Measurements from ENCODE around the gene HSPG2. TPM values are rescaled to one million over a fixed set of nuclear protein-coding genes. Genes with fewer than 3 reads are reported as not detected.

HSPG2 gene
- polyA plus RNA-seq, 1 donor from 2014 or later: 0.79 TPM

- no peaks in the 10 kb centered on the region for H3K27me3 ChIP-seq (ENCODE audit: insufficient read depth, low read depth, low read length)
- TF ChIP-seq RAD21 (conservative IDR thresholded peaks at IDR 0.05) (no peak), EZH2 (IDR thresholded peaks at IDR 0.05; ENCODE audit: borderline replicate concordance, insufficient read depth, low read length, poor library complexity, severe bottlenecking) (no peak), CTCF (IDR thresholded peaks at IDR 0.05; ENCODE audit: poor library complexity, severe bottlenecking) (no peak), POLR2AphosphoS5 (IDR thresholded peaks at IDR 0.05) (no peak), MXI1 (conservative IDR thresholded peaks at IDR 0.05; ENCODE audit: poor library complexity, severe bottlenecking) (no peak), EP300 (conservative IDR thresholded peaks at IDR 0.05; ENCODE audit: poor library complexity, severe bottlenecking) (no peak), SMC3 (conservative IDR thresholded peaks at IDR 0.05; ENCODE audit: poor library complexity) (no peak), TAF1 (IDR thresholded peaks at IDR 0.05; ENCODE audit: low read depth) (no peak)
- TF ChIP-seq, protein P1, sequence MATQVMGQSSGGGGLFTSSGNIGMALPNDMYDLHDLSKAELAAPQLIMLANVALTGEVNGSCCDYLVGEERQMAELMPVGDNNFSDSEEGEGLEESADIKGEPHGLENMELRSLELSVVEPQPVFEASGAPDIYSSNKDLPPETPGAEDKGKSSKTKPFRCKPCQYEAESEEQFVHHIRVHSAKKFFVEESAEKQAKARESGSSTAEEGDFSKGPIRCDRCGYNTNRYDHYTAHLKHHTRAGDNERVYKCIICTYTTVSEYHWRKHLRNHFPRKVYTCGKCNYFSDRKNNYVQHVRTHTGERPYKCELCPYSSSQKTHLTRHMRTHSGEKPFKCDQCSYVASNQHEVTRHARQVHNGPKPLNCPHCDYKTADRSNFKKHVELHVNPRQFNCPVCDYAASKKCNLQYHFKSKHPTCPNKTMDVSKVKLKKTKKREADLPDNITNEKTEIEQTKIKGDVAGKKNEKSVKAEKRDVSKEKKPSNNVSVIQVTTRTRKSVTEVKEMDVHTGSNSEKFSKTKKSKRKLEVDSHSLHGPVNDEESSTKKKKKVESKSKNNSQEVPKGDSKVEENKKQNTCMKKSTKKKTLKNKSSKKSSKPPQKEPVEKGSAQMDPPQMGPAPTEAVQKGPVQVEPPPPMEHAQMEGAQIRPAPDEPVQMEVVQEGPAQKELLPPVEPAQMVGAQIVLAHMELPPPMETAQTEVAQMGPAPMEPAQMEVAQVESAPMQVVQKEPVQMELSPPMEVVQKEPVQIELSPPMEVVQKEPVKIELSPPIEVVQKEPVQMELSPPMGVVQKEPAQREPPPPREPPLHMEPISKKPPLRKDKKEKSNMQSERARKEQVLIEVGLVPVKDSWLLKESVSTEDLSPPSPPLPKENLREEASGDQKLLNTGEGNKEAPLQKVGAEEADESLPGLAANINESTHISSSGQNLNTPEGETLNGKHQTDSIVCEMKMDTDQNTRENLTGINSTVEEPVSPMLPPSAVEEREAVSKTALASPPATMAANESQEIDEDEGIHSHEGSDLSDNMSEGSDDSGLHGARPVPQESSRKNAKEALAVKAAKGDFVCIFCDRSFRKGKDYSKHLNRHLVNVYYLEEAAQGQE (IDR thresholded peaks at IDR 0.05; ENCODE audit: borderline replicate concordance): no peak
Observed at GRCh38 chr1:21952786-21953520, 15.8 kb upstream of the HSPG2 start.

DNA sequence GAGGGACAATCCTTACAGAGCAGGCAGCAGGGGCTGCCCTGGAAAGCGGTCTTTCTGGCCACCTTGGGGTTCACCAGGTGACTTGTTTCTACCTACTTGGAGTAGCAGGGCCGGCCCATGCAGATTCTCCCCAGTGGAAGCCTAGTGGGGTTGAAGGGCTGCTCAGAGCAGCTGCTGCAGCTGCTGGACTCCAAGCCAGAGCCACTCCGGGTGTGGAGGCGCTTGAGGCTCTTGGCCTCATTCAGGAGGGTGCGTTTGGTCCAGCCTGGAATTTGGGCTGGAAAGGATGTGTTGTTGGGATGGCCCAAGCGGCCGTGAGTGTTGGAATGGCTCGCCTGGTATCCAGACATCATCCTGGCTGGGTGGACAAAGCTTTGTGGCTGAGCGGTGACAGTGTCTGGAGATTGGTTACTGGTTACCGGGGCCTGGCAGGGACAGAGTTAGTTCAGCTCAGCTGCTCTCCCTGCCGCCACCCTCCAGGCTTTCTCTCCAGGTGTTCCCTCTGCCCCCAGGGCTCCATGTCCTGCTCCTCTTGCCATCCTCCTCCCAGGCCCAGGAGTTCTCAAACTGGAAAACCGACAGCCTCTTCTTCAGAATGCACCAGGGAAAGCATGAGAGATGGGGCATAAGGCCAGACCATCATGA is 14.2 kb upstream of the HSPG2 start:
- Histone ChIP-seq H2AFZ (ENCODE audit: low read depth, low read length) (no peak overlapping the region), H3K79me2 (replicated peaks; ENCODE audit: insufficient read depth, low read length) (no peaks in the 10 kb centered on the region), H4K20me1 (ENCODE audit: insufficient read depth) (no peaks in the 10 kb centered on the region), H3F3A (ENCODE audit: insufficient read depth, low read length, poor library complexity, severe bottlenecking) (no peaks in the 10 kb centered on the region), H3K4me3 (ENCODE audit: low read length) (no peak overlapping the region), H3K36me3 (ENCODE audit: insufficient read depth, low read length) (no peaks in the 10 kb centered on the region), H3K27me3 (ENCODE audit: insufficient read depth, low read depth, low read length) (no peaks in the 10 kb centered on the region), H3K4me2 (ENCODE audit: low read length) (no peak overlapping the region), H3K27ac (ENCODE audit: low read length) (no peak overlapping the region), H3K9me3 (ENCODE audit: low read length) (no peaks in the 10 kb centered on the region), H3K9ac (ENCODE audit: low read length) (no peak overlapping the region), H3K9me2 (ENCODE audit: insufficient read depth, low read length) (no peaks in the 10 kb centered on the region)
- TF ChIP-seq SMC3 (conservative IDR thresholded peaks at IDR 0.05; ENCODE audit: poor library complexity) (no peak), TAF1 (IDR thresholded peaks at IDR 0.05; ENCODE audit: low read depth) (no peak), CTCF (IDR thresholded peaks at IDR 0.05; ENCODE audit: poor library complexity, severe bottlenecking) (no peak)

More at GRCh38 chr1:21952786-21953520, 15.8 kb upstream of the HSPG2 start:
- Histone ChIP-seq H2AFZ (ENCODE audit: low read depth, low read length) (no peak overlapping the region), H3K79me2 (replicated peaks; ENCODE audit: insufficient read depth, low read length) (no peaks in the 10 kb centered on the region), H3K9ac (ENCODE audit: low read length) (no peak overlapping the region), H3K9me3 (ENCODE audit: low read length) (no peaks in the 10 kb centered on the region), H3K36me3 (ENCODE audit: insufficient read depth, low read length) (no peaks in the 10 kb centered on the region), H3K4me2 (ENCODE audit: low read length) (no peak overlapping the region), H3K4me3 (ENCODE audit: low read length) (no peak overlapping the region), H3K9me2 (ENCODE audit: insufficient read depth, low read length) (no peaks in the 10 kb centered on the region), H4K20me1 (ENCODE audit: insufficient read depth) (no peaks in the 10 kb centered on the region), H3K27ac (ENCODE audit: low read length) (no peak overlapping the region), H3F3A (ENCODE audit: insufficient read depth, low read length, poor library complexity, severe bottlenecking) (no peaks in the 10 kb centered on the region)

Measured in neural cell (in vitro differentiated cells).